ENCODE results near the gene LRIT2.

DNA sequence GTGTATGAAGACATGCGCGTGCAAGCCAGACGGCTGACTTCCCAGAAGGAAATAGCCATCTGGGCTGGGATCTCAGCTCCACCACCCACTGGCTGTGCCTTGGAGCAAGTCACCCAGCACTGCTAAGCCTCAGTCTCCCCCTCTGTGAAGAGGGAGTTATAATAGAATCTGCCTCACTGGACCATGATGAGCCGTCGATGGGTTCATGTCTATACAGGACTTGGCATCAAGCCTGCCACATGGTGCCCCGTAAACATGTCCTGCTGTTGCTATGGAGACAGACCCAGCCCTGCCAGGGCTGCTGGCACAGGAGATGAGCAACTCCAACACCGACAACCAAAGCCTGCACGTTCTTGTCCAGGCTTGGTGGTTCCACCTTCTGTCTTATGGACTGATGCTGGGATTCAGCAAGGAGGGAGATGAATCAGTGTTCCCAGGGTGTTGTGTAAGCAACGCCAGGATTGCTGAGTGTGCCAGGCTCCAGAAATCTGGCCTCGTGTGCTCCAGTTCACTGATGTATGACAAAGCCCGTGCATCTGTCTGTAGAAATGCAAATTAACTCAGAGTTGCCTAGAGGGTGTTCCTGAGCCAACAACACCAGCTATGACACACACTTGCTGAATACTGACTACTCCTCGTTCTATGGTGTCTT lies 46.2 kb downstream of the LRIT2 start:
- TF ChIP-seq EZH2phosphoT487 (IDR thresholded peaks at IDR 0.05; ENCODE audit: borderline replicate concordance), result no peak
- no peak for TF ChIP-seq CTCF (conservative IDR thresholded peaks at IDR 0.05; ENCODE audit: low read length)

All from Loucy (cell line).